ENCODE results near the gene CCDC39.
"Not testable (repeated sequence)": the region's sequence is repeated elsewhere in the genome, so short reads cannot be mapped to it uniquely, and the experiment has no call there.

Gene CCDC39

DNA sequence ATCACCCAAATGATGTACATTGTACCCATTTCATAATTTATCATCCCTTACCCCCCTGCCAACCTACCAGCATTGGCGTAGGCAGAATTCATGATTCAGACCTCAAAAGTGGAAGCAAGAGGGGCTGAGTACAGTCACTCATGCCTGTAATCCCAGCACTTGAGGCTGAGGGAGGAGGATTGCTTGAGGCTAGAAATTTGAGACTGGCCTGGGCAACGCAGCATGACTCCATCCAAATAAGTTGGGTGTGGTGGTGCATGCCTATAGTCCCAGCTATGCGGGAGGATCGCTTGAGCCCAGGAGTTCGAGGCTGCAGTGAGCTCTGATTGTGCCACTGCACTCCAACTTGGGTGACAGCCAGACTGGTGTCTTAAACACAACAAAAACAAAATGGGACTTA, 66.9 kb downstream of the CCDC39 start:
- TF ChIP-seq, protein P1, sequence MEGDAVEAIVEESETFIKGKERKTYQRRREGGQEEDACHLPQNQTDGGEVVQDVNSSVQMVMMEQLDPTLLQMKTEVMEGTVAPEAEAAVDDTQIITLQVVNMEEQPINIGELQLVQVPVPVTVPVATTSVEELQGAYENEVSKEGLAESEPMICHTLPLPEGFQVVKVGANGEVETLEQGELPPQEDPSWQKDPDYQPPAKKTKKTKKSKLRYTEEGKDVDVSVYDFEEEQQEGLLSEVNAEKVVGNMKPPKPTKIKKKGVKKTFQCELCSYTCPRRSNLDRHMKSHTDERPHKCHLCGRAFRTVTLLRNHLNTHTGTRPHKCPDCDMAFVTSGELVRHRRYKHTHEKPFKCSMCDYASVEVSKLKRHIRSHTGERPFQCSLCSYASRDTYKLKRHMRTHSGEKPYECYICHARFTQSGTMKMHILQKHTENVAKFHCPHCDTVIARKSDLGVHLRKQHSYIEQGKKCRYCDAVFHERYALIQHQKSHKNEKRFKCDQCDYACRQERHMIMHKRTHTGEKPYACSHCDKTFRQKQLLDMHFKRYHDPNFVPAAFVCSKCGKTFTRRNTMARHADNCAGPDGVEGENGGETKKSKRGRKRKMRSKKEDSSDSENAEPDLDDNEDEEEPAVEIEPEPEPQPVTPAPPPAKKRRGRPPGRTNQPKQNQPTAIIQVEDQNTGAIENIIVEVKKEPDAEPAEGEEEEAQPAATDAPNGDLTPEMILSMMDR (IDR thresholded peaks at IDR 0.05; ENCODE audit: low read length, missing control alignments): no peak
- DNase-seq (ENCODE audit: low read depth): no peak
- H3K4me3 ChIP-seq (replicated peaks; ENCODE audit: low read depth, low read length): no peak overlapping the region

DNA sequence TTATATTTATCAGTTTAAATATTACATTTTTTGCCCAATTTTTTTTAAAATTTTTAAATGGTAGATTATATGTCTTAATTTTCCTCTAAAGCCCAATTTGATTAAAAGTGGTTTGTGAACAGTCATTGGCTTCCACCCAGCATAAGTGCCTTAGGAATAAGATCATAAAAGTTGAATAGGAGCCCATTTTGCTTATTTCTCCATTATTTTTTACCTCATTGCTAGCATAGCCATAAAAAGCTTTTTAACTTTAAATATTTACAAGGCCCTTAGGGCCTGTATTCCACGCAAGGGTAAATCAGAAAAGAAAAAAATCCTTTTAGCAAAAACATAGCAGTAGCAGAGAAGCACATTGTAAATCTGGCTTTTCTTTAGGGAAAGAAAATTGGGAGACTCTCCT, 68.3 kb downstream of the CCDC39 start:
- H3K4me3 ChIP-seq (replicated peaks; ENCODE audit: low read depth, low read length): no peak overlapping the region
- TF ChIP-seq, protein P1 (IDR thresholded peaks at IDR 0.05; ENCODE audit: low read length, missing control alignments): no peak
- no peak for DNase-seq (ENCODE audit: low read depth)

DNA sequence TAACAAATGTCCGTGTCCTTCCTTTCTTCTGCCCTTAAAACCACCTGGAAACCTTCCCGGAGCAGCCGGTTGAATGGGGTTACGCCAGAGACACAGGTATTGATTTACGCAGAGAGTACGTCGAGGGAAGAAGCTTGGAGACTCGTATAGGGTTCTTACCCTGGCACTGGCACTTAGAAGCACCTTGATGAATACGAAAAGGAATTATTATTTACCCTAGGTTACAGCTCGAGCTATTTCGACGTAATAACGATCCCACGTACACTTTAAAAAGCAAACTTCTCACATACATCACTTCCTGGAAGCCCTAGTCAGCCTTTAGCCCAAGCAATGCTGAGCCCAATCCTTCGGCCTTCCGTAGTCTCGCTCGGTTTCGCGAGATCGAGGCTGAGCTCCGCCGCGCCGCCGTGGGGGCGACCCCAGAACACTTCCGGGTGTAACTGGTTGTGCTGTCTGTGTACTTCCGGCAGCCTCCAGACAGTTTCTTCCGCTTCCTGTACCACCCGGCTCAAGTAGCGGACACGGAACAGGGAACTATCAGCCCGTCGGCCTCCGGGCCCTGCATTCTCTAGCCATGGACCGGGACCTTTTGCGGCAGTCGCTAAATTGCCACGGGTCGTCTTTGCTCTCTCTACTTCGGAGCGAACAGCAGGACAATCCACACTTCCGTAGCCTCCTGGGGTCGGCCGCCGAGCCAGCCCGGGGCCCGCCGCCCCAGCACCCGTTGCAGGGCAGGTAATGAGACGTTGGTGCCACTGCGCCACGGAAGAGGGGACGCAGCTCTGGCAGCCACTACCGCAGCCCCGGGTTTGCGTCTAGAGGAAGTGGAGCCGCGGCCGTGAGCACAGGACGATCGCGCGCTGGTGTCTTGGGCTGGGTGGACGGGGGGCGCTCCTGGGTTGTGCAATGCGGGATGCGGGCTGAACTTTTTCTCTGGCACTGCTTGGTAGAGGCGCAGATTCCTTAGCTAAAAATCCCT, 77.3 kb downstream of the CCDC39 start, which contains the start of gene TTC14:
TTC14 (plus strand) TSS at position 476 of the 979 bp plus-strand sequence; CDS start at position 575, 99 bp downstream.
- TF ChIP-seq, protein P1 (IDR thresholded peaks at IDR 0.05; ENCODE audit: low read length, missing control alignments): no peak
- DNase-seq (ENCODE audit: low read depth): peak; percentile 97

DNA sequence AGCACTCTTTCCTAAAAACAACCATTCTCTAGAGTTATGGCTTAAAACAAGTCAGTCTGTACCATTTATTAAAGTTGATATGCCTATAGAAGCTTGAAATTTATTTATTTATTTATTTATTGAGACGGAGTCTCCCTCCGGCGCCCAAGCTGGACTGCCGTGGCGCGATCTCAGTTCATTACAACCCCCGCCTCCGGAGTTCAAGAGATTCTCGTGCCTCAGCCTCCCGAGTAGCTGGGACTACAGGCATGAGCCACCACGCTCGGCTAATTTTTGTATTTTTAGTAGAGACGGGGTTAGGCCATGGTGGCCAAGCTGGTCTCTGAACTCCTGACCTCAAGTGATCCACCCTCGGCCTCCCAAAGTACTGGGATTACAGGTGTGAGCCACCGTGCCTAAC, 78.8 kb downstream of the CCDC39 start:
- TF ChIP-seq, protein P1 (IDR thresholded peaks at IDR 0.05; ENCODE audit: low read length, missing control alignments): no peak
- no peak overlapping the region for H3K4me3 ChIP-seq (replicated peaks; ENCODE audit: low read depth, low read length)
- DNase-seq (ENCODE audit: low read depth): no peak

More for the DNA sequence above, 77.3 kb downstream of the CCDC39 start, which contains the start of gene TTC14:
- H3K4me3 ChIP-seq (replicated peaks; ENCODE audit: low read depth, low read length): peak within 1 kb of the TSS; percentile 79

DNA sequence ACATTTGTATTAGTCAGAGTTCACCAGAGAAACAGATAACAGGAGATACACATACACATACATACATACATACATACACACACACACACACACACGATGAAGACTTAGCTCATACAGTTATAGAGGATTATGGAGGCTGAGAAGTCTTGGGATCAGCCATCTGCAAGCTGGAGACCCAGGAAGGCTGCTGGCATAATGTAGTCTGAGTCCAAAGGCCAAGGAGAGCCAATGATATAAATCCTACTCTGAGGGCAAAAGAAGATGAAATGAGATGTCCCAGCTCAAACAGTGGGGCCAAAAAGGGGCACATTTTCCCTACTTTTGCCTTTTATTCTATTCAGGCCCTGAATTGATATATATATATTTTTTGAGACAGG, 83.7 kb downstream of the CCDC39 start:
- DNase-seq (ENCODE audit: low read depth): no peak
- TF ChIP-seq, protein P1 (IDR thresholded peaks at IDR 0.05; ENCODE audit: low read length, missing control alignments): no peak
- no peak overlapping the region for H3K4me3 ChIP-seq (replicated peaks; ENCODE audit: low read depth, low read length)

DNA sequence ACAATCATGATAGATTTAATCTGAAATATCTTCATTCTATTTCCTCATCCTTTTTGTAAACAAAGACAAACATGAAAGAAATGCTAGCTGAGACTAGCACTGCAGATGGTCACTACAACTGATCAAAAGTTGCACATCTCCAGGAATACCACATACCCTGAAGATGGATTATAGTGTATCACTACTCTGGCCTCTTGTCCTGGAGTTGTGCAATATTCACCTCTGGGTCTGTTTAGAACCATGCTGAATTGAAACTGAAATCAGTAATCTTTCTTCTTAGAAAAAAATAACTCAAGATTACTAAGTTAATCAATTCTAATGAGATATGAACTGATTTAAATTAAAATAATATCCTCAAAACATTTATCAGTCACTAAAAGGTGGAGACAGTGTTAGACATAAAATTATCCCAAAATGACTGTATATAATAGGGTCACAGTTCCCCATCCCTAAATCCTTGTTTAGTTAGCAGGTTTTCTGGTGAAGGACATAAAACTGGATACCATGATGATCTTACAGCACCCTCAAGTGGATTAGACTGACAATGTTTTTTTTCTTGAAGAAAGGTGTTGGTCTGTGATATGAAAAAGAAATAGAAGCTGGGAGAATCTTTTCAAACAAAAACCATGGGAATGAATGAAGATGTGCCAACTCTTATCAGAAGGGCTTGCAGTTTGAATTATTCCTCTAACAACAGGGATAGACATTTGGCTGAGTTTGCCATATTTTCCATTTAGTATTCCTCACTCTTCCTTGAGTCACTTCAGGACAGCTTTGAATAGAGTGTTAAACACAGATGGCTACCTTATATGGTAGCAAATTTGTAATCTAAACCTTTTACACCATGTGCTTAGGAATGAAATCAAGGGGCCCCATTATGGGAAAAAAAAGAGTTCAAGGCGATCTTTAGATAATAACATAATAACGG, 84.4 kb downstream of the CCDC39 start:
- TF ChIP-seq, protein P1 (IDR thresholded peaks at IDR 0.05; ENCODE audit: low read length, missing control alignments): peak; percentile 54
- H3K4me3 ChIP-seq (replicated peaks; ENCODE audit: low read depth, low read length): no peak overlapping the region
- DNase-seq (ENCODE audit: low read depth): peak; percentile 66

DNA sequence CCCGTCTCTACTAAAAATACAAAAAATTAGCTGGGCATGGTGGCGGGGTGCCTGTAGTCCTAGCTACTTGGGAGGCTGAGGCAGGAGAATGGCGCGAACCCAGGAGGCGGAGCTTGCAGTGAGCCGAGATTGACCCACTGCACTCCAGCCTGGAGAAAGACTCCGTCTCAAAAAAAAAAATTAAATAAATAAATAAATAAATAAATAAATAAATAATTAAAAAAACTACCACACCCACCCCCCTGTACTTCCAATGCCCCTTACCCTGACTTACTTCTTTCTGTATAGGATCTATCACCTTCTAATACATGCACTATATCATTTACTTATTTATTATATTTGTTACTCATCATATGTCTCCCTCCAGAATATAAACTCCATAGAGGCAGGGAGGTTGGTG, 85.7 kb downstream of the CCDC39 start:
- DNase-seq (ENCODE audit: low read depth); H3K4me3 ChIP-seq (replicated peaks; ENCODE audit: low read depth, low read length): not testable (repeated sequence)
